Right lobe of liver (tissue), 4 donors: Measurements from ENCODE around the gene PPP1CB.

Source experiments
- POLR2A ChIP-seq: fragments of 450-650 bp; IDR thresholded peaks from one replicate; pipeline ENCODE4 v1.6.1; 2017; ENCODE audit warnings: antibody characterized with exemption, mild to moderate bottlenecking
- TF ChIP-seq, protein P1 (sequence below), 4 donors: fragments of 200-600 bp in 3 of 4; fragments of 450-650 bp in 1 of 4; IDR thresholded peaks; one replicate each; pipeline versions ENCODE4 v1.5.1 to v1.8.0; 2016 to 2022; ENCODE audit warnings: antibody characterized with exemption in 4 of 4, mild to moderate bottlenecking in 2 of 4
- donor health status: DM: no; HTN: no; CAD: no.
- donor health status: DM: no; HTN: no; CAD: no.
- donor health status: DM: no; HTN: yes; CAD: no.

DNA sequence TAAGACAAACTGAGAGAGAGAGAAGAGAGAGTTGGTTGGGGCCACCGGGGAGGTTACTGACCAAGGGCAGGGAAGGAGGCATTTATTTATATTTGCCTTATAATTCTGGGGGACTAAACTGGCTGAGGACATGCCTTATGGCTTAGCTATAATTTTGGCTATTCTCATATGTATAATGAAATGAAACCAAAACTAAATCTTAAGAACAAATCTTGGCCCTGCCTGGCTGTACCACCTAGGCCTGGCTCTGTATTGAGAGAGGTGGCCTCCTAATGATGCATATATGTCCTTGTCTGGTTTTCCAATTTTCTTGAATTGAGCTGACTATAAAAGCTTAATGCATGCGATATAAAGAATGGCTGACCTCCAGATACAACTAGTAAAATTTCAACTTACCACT lies 3.5 kb upstream of the PPP1CB start:
- TF ChIP-seq, protein P1, sequence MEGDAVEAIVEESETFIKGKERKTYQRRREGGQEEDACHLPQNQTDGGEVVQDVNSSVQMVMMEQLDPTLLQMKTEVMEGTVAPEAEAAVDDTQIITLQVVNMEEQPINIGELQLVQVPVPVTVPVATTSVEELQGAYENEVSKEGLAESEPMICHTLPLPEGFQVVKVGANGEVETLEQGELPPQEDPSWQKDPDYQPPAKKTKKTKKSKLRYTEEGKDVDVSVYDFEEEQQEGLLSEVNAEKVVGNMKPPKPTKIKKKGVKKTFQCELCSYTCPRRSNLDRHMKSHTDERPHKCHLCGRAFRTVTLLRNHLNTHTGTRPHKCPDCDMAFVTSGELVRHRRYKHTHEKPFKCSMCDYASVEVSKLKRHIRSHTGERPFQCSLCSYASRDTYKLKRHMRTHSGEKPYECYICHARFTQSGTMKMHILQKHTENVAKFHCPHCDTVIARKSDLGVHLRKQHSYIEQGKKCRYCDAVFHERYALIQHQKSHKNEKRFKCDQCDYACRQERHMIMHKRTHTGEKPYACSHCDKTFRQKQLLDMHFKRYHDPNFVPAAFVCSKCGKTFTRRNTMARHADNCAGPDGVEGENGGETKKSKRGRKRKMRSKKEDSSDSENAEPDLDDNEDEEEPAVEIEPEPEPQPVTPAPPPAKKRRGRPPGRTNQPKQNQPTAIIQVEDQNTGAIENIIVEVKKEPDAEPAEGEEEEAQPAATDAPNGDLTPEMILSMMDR (IDR thresholded peaks at IDR 0.05): no peak
- no peak for TF ChIP-seq POLR2A
